Left lung (tissue), 10 donors: ENCODE measurements around the gene ZNF316. TPM values are rescaled to one million over a fixed set of nuclear protein-coding genes. Genes with fewer than 3 reads are reported as not detected.

ENCODE experiments used
- ATAC-seq: fragments of 200-7000 bp; cut with Tn5 transposase; one replicate; pipeline ENCODE4 v1.9.1; 2020; ENCODE audit warnings: moderate library complexity
- DNase-seq, 4 donors: peaks; one replicate each; pipeline ENCODE4 v3.0.0-alpha.2; 2013 to 2020
- H3K27ac ChIP-seq, 2 donors: fragments of 200-600 bp; sonication (generic) in 1 of 2; one replicate each; pipeline versions ENCODE4 v1.5.0 to v1.8.0; 2020 to 2021
- H3K27me3 ChIP-seq, 2 donors: fragments of 200-600 bp; sonication (generic) in 1 of 2; one replicate each; pipeline versions ENCODE4 v1.5.0 to v1.8.0; 2020 to 2021
- H3K36me3 ChIP-seq, 2 donors: fragments of 200-600 bp; sonication (generic) in 1 of 2; one replicate each; pipeline versions ENCODE4 v1.5.0 to v1.8.0; 2020 to 2021
- H3K4me1 ChIP-seq, 2 donors: fragments of 200-600 bp; one replicate each; pipeline ENCODE4 v1.8.0; 2021
- H3K4me3 ChIP-seq, 2 donors: fragments of 200-600 bp; sonication (generic) in 1 of 2; one replicate each; pipeline versions ENCODE4 v1.5.0 to v1.8.0; 2020 to 2021; ENCODE audit warnings: mild to moderate bottlenecking in 1 of 2
- H3K9me3 ChIP-seq, 2 donors: fragments of 200-600 bp; sonication (generic) in 1 of 2; one replicate each; pipeline versions ENCODE4 v1.5.0 to v1.8.0; 2020 to 2021
- intact Hi-C, 2 donors: fragments of 100-400 bp; cut with DNase I; formaldehyde crosslinking; loops; one replicate each; pipeline versions ENCODE4 v1.11.2 to v1.14.2; 2022
- polyA plus RNA-seq, 6 donors: library from polyadenylated mRNA; unstranded; fragments of 120-200 nt; gene quantifications; one replicate each; pipeline ENCODE4 v1.2.1, GENCODE V29; 2013; ENCODE audit not compliant: insufficient read length in 6 of 6
- total RNA-seq, 2 donors: library from RNA; stranded (reverse); fragmentation: NEBNext Ultra II Directional; extraction: Animal tissue kit (Norgen Biotek cat#: 25700); gene quantifications; one replicate each; pipeline ENCODE4 v1.2.1, GENCODE V29; 2021
- TF ChIP-seq, protein P1 (sequence below), 2 donors: fragments of 200-600 bp; sonication (generic) in 1 of 2; IDR thresholded peaks; one replicate each; pipeline versions ENCODE4 v1.5.0 to v1.8.0; 2021; ENCODE audit warnings: antibody characterized with exemption in 2 of 2
- donor health status: DM: no; HTN: yes; CAD: no.
- donor health status: DM: no; HTN: no; CAD: no.

ZNF316 gene
- total and polyA plus RNA-seq, 8 donors: 29.3 to 52.9 (median 46.9) TPM

- no peaks in the 10 kb centered on the region for H3K4me1 ChIP-seq
- intact Hi-C loops: no loop called here
These were observed 15.7 kb upstream of the ZNF316 start for GRCh38 chr7:6621195-6622133.

DNA sequence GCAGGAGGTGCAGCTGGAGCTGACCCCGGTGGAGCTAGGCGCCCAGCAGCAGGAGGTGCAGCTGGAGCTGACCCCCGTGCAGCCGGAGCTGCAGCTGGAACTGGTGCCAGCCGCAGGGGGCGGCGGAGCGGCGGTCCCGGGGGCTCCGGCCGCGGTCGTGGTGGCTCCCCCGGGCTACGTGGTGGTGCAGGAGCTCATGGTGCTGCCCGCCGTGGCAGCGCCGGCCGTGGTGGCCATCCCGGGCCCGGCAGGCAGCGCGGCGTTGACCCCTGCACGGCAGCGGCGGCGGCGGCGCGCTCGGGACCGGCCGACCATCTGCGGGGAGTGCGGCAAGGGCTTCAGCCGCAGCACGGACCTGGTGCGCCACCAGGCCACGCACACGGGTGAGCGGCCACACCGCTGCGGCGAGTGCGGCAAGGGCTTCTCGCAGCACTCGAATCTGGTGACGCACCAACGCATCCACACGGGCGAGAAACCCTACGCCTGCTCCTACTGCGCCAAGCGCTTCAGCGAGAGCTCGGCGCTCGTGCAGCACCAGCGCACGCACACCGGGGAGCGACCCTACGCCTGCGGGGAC, 14.9 kb upstream of the ZNF316 start:
- no peaks in the 10 kb centered on the region for H3K4me1 ChIP-seq
- DNase-seq: no peak
- H3K27ac ChIP-seq: no peak overlapping the region
- H3K4me3 ChIP-seq: no peak overlapping the region
- H3K9me3 ChIP-seq: no peaks in the 10 kb centered on the region
- H3K27me3 ChIP-seq: peaks cover 0 to 1% of the 10 kb centered on the region in 2 donors
- TF ChIP-seq, protein P1, sequence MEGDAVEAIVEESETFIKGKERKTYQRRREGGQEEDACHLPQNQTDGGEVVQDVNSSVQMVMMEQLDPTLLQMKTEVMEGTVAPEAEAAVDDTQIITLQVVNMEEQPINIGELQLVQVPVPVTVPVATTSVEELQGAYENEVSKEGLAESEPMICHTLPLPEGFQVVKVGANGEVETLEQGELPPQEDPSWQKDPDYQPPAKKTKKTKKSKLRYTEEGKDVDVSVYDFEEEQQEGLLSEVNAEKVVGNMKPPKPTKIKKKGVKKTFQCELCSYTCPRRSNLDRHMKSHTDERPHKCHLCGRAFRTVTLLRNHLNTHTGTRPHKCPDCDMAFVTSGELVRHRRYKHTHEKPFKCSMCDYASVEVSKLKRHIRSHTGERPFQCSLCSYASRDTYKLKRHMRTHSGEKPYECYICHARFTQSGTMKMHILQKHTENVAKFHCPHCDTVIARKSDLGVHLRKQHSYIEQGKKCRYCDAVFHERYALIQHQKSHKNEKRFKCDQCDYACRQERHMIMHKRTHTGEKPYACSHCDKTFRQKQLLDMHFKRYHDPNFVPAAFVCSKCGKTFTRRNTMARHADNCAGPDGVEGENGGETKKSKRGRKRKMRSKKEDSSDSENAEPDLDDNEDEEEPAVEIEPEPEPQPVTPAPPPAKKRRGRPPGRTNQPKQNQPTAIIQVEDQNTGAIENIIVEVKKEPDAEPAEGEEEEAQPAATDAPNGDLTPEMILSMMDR (IDR thresholded peaks at IDR 0.05): no peak
- ATAC-seq: no peak
- peaks cover 0 to 20% of the 10 kb centered on the region in 2 donors for H3K36me3 ChIP-seq
- intact Hi-C loops: no loop called here

More at GRCh38 chr7:6621195-6622133, 15.7 kb upstream of the ZNF316 start:
- H3K9me3 ChIP-seq: no peaks in the 10 kb centered on the region
- H3K4me3 ChIP-seq: no peak overlapping the region
- no peak overlapping the region for H3K27ac ChIP-seq
- ATAC-seq (no peak), DNase-seq (no peak)
- H3K36me3 ChIP-seq: peaks cover 0 to 20% of the 10 kb centered on the region in 2 donors
- peaks cover 0 to 9% of the 10 kb centered on the region in 2 donors for H3K27me3 ChIP-seq
- TF ChIP-seq, protein P1 (IDR thresholded peaks at IDR 0.05): no peak

- TF ChIP-seq, protein P1 (IDR thresholded peaks at IDR 0.05): no peak
- H3K36me3 ChIP-seq: peaks cover 0 to 20% of the 10 kb centered on the region in 2 donors
- no peak overlapping the region for H3K27ac ChIP-seq
- intact Hi-C loops: no loop called here
- no peaks in the 10 kb centered on the region for H3K9me3 ChIP-seq
- no peaks in the 10 kb centered on the region for H3K4me1 ChIP-seq
- H3K4me3 ChIP-seq: no peak overlapping the region
- H3K27me3 ChIP-seq: no peaks in the 10 kb centered on the region
- ATAC-seq: no peak
- DNase-seq: no peak
These were observed 13.4 kb upstream of the ZNF316 start for GRCh38 chr7:6623589-6624245.

GRCh38 chr7:6624246-6624611, 12.9 kb upstream of the ZNF316 start:
- TF ChIP-seq, protein P1 (IDR thresholded peaks at IDR 0.05): no peak
- DNase-seq: no peak
- H3K27me3 ChIP-seq: no peaks in the 10 kb centered on the region
- no peaks in the 10 kb centered on the region for H3K4me1 ChIP-seq
- no peak for ATAC-seq
- no peak overlapping the region for H3K4me3 ChIP-seq
- no peak overlapping the region for H3K27ac ChIP-seq
- H3K9me3 ChIP-seq: no peaks in the 10 kb centered on the region
- H3K36me3 ChIP-seq: peaks cover 0 to 20% of the 10 kb centered on the region in 2 donors
- intact Hi-C loops: no loop called here

GRCh38 chr7:6628045-6628444, 9.1 kb upstream of the ZNF316 start:
- TF ChIP-seq, protein P1 (IDR thresholded peaks at IDR 0.05): no peak
- ATAC-seq: no peak

More at GRCh38 chr7:6628045-6628444, 9.1 kb upstream of the ZNF316 start:
- no peak overlapping the region for H3K27ac ChIP-seq
- intact Hi-C loops: no loop called here
- H3K27me3 ChIP-seq: no peaks in the 10 kb centered on the region
- H3K36me3 ChIP-seq: peaks cover 0 to 6% of the 10 kb centered on the region in 2 donors
- H3K9me3 ChIP-seq: no peaks in the 10 kb centered on the region
- H3K4me3 ChIP-seq: no peak overlapping the region
- no peak for DNase-seq
- H3K4me1 ChIP-seq: no peaks in the 10 kb centered on the region
